ENCODE measurements around the gene GINS3. TPM values are rescaled to one million over a fixed set of nuclear protein-coding genes. Genes with fewer than 3 reads are reported as not detected.
"Not testable (repeated sequence)": the region's sequence is repeated elsewhere in the genome, so short reads cannot be mapped to it uniquely, and the experiment has no call there.

The GINS3 gene
- total RNA-seq, 4 donors from 2014 or later = 2.8 to 12.4 (median 7.0) TPM

DNA sequence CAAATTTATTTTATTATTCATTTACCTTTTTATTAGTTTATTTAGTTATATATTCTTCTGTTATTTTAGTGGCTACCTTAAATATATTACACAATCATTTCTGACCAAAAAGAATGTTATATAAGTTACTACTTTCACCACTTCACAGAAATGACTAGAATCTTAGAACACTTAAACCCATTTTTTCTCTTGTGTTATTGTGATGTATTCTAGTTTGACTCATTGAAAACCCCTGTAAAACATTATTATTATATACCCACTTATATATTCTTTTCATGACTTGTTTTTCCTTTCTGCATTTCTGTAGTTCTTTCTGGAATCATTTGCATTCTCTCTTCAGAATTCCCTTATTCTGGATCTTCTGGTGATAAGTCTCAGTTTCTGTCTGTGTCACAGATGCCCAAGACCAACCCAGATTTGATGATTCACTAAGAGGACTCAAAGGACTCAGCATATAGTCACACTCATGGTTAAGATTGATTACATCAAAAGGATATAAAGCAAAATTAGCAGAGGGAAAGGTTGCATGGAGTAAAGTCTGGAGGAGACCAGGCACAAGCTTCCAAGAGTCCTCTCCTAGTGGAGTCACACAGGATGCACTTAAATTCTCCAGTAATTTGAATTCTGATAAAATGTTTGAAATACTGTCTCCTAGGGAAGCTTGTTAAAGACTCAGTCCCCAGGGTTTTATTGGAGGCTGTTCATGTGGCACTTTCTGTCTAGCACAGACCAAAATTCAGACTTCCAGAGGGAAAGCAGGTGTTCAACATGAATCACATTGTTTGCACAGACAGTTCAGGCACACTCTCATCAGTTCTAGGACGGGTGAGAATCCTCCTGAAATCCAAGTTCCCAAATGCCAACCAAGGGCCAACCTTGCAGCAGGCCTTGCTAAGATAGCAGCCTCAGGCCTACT lies 7.7 kb downstream of the GINS3 start:
- DNase-seq (ENCODE audit: low spot score in 2 of 2) = no peak
- intact Hi-C loops (cut with DNase I; ENCODE audit: low total_unique reads) = no loop called here
- TF ChIP-seq CTCF (IDR thresholded peaks at IDR 0.05) (no peak), POLR2A (IDR thresholded peaks at IDR 0.05) (no peak)
- H3K4me3 ChIP-seq (ENCODE audit: low read depth, poor library complexity, severe bottlenecking) = no peak overlapping the region
- whole genome bisulfite sequencing, 2 donors = 69 to 85% methylated on average over 1 of the region's 1 CpG

DNA sequence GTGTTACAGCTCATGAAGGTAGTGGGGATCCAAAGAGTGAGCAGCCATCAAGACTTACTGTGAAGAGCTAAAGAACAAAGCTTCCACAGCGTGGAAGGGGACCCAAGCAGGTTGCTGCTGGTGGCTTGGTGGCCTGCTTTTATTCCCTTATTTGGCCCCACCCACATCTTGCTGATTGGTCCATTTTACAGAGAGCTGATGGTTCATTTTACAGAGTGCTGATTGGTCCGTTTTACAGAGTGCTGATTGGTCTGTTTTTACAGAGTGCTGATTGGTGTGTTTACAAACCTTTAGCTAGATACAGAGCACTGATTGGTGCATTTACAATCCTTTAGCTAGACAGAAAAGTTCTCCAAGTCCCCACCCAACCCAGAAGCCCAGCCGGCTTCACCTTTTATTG lies 9.0 kb downstream of the GINS3 start:
- intact Hi-C loops (cut with DNase I; ENCODE audit: low total_unique reads); DNase-seq (ENCODE audit: low spot score in 2 of 2): not testable (repeated sequence)
- 87 to 93% methylated on average over 3 of the region's 3 CpGs for WGBS, 2 donors

DNA sequence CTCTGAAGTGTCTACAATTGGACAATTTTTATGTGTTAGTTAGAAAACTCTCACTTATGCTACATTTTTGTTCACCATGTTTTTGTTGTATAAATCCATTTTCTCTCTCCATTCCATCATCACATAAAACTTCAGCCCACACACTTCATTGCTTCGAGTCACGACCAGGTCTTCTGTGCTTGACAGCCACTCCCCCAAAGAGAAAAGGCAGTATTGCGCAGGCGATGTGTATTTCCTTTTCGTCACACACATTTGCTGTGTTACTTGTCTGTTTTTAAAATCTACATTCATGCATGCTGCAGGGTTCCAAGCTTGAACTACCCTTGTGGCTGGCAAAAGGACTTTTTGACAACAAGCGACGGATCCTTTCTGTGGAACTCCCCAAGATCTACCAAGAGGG lies 10.5 kb downstream of the GINS3 start:
- TF ChIP-seq CTCF (IDR thresholded peaks at IDR 0.05) (no peak), POLR2A (IDR thresholded peaks at IDR 0.05) (no peak)
- 91 to 93% methylated on average over 7 of the region's 7 CpGs for WGBS, 2 donors
- DNase-seq (ENCODE audit: low spot score in 2 of 2) = no peak
- intact Hi-C loops (cut with DNase I; ENCODE audit: low total_unique reads) = no loop called here
- no peak overlapping the region for H3K4me3 ChIP-seq (ENCODE audit: low read depth, poor library complexity, severe bottlenecking)

More for the DNA sequence above, 9.0 kb downstream of the GINS3 start:
- H3K4me3 ChIP-seq (ENCODE audit: low read depth, poor library complexity, severe bottlenecking) = not testable (repeated sequence)

- no peak overlapping the region for H3K4me3 ChIP-seq (ENCODE audit: low read depth, poor library complexity, severe bottlenecking)
- peak in 1 of 2 donors; percentile 79 for DNase-seq (ENCODE audit: low spot score in 2 of 2)
- intact Hi-C loops (cut with DNase I; ENCODE audit: low total_unique reads) = no loop called here
- no peak for TF ChIP-seq POLR2A (IDR thresholded peaks at IDR 0.05)
- no peak for TF ChIP-seq CTCF (IDR thresholded peaks at IDR 0.05)
- WGBS, 2 donors = 39 to 49% methylated on average over 6 of the region's 6 CpGs
Measured at GRCh38 chr16:58409316-58409973, 17.2 kb downstream of the GINS3 start.

- no peak for TF ChIP-seq POLR2A (IDR thresholded peaks at IDR 0.05)
- TF ChIP-seq CTCF (IDR thresholded peaks at IDR 0.05) = no peak
Measured at GRCh38 chr16:58411336-58411735, 19.1 kb downstream of the GINS3 start.

More at GRCh38 chr16:58411336-58411735, 19.1 kb downstream of the GINS3 start:
- intact Hi-C loops (cut with DNase I; ENCODE audit: low total_unique reads) = loop anchor here (5.0 kb wide), 1 partner anchor 1334 kb away; no protein-coding TSS in a partner anchor
- DNase-seq (ENCODE audit: low spot score in 2 of 2) = no peak
- no peak overlapping the region for H3K4me3 ChIP-seq (ENCODE audit: low read depth, poor library complexity, severe bottlenecking)
- WGBS, 2 donors = 92 to 93% methylated on average over 2 of the region's 2 CpGs
